Measurements from ENCODE around the gene PLXNA4.

DNA sequence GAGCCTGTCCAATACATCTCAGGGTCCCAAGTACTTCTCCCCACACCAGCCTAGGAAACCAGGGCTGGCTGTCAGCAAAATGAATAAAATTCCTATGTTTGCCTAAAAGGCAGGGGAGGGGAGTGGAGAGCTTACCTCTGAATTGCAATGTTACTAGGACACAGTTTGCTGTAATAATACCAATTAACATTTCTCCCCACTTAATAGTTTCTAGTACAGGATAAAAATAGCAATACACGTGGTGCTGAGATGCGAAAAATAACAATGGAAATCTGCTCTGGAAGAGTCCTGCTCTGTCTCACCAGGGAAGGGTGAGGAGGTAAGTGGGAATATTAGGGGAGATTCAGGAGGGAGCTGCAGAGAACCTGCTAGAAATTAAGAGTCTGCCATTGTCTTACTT lies 112.3 kb downstream of the PLXNA4 start:
- TF ChIP-seq, protein P1, sequence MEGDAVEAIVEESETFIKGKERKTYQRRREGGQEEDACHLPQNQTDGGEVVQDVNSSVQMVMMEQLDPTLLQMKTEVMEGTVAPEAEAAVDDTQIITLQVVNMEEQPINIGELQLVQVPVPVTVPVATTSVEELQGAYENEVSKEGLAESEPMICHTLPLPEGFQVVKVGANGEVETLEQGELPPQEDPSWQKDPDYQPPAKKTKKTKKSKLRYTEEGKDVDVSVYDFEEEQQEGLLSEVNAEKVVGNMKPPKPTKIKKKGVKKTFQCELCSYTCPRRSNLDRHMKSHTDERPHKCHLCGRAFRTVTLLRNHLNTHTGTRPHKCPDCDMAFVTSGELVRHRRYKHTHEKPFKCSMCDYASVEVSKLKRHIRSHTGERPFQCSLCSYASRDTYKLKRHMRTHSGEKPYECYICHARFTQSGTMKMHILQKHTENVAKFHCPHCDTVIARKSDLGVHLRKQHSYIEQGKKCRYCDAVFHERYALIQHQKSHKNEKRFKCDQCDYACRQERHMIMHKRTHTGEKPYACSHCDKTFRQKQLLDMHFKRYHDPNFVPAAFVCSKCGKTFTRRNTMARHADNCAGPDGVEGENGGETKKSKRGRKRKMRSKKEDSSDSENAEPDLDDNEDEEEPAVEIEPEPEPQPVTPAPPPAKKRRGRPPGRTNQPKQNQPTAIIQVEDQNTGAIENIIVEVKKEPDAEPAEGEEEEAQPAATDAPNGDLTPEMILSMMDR (IDR thresholded peaks at IDR 0.05; ENCODE audit: low read depth, low read length, poor library complexity, severe bottlenecking), result no peak
- TF ChIP-seq EZH2phosphoT487 (IDR thresholded peaks at IDR 0.05; ENCODE audit: borderline replicate concordance, low read length), result no peak

All from DOHH2 (cell line).